ENCODE measurements around the gene ARSB. TPM values are rescaled to one million over a fixed set of nuclear protein-coding genes. Genes with fewer than 3 reads are reported as not detected.

Gene ARSB
- total and polyA plus RNA-seq, 9 of the 15 experiments (the other 6 are each of a cell fraction or from before 2014, with no cell fraction given) = 0.52 to 4.6 (median 2.4) TPM

- Histone ChIP-seq H3K9ac (ENCODE audit: insufficient read depth in 1 of 2, low read depth in 2 of 2, low read length in 2 of 2) (no peak overlapping the region), H3K4me2 (ENCODE audit: insufficient read depth, low read length) (no peak overlapping the region), H2AFZ (ENCODE audit: low read depth, low read length) (no peak overlapping the region), H3K79me2 (ENCODE audit: control insufficient read depth, insufficient read depth, low read length) (no peaks in the 10 kb centered on the region), H3K9me3 (replicated peaks; ENCODE audit: control insufficient read depth, insufficient read depth, low read depth, low read length) (no peaks in the 10 kb centered on the region), H4K20me1 (replicated peaks; ENCODE audit: control insufficient read depth, insufficient read depth, low read length) (no peaks in the 10 kb centered on the region), H3K4me1 (replicated peaks in 1 of 2; ENCODE audit: control insufficient read depth in 2 of 2, insufficient read depth in 2 of 2, low read length in 2 of 2) (peaks cover 0 to 2% of the 10 kb centered on the region in 2 experiments; a peak in 3 of 5 replicates), H3K27ac (ENCODE audit: extremely low read depth, low read depth, low read length) (no peak overlapping the region), H3K9me1 (ENCODE audit: control insufficient read depth, insufficient read depth, low read length) (no peaks in the 10 kb centered on the region), H3K4me3 (no peak overlapping the region), H3K27me3 (ENCODE audit: control insufficient read depth in 2 of 2, insufficient read depth in 2 of 2, low read length in 2 of 2) (peaks cover 3 to 12% of the 10 kb centered on the region in 2 experiments; a peak in 4 of 5 replicates), H3K36me3 (ENCODE audit: control insufficient read depth, insufficient read depth, low read length) (no peaks in the 10 kb centered on the region)
- DNase-seq (ENCODE audit: extremely low read depth in 1 of 4, low spot score in 3 of 4) (no peak), ATAC-seq (no peak), FAIRE-seq (no peak)
- intact Hi-C loops (cut with micrococcal nuclease) (no loop called here), in situ Hi-C loops (cut with MboI) (no loop called here)
- ChIA-PET POLR2A (no interaction called here), CTCF (ENCODE audit: low intra/inter-chr PET ratio) (no interaction called here)
- BruUV-seq (replicated peaks) = no TSS peak
- WGBS (ENCODE audit: insufficient coverage, low coverage, missing lambda C conversion rate) = 9% methylated on average over 2 of the region's 2 CpGs
- TF ChIP-seq HDAC6 (IDR thresholded peaks at IDR 0.05; ENCODE audit: low read depth, low read length) = no peak
- TF ChIP-seq ZBTB17 (CRISPR knock-in tag; IDR thresholded peaks at IDR 0.05) = no peak
- TF ChIP-seq ZNF408 (CRISPR knock-in tag; IDR thresholded peaks at IDR 0.05; ENCODE audit: low read depth) = no peak
- no peak for TF ChIP-seq HMG20B (CRISPR knock-in tag; IDR thresholded peaks at IDR 0.05)
- TF ChIP-seq KLF13 (tag; IDR thresholded peaks at IDR 0.05; ENCODE audit: borderline replicate concordance, low read depth) = no peak
- no peak for TF ChIP-seq ZBTB7A (IDR thresholded peaks at IDR 0.05; ENCODE audit: borderline replicate concordance, control insufficient read depth, low read depth, low read length)
- TF ChIP-seq ATF3 (IDR thresholded peaks at IDR 0.05) = no peak
- TF ChIP-seq ATF3 (CRISPR knock-in tag; conservative IDR thresholded peaks at IDR 0.05) = no peak
- no peak for TF ChIP-seq DPF2 (IDR thresholded peaks at IDR 0.05)
- no peak for TF ChIP-seq EGR1 (conservative IDR thresholded peaks at IDR 0.05)
- no peak for TF ChIP-seq POLR3G (IDR thresholded peaks at IDR 0.05; ENCODE audit: extremely low read depth, insufficient read length, insufficient replicate concordance)
- TF ChIP-seq STAT5A (IDR thresholded peaks at IDR 0.05; ENCODE audit: borderline replicate concordance, low read length) = no peak
- TF ChIP-seq USF1 (CRISPR knock-in tag; IDR thresholded peaks at IDR 0.05) = no peak
- TF ChIP-seq MTA3 (IDR thresholded peaks at IDR 0.05; ENCODE audit: borderline replicate concordance) = no peak
- TF ChIP-seq CHD1 (IDR thresholded peaks at IDR 0.05; ENCODE audit: low read length) = no peak
- TF ChIP-seq ZEB2 (IDR thresholded peaks at IDR 0.05) = no peak
- TF ChIP-seq GMEB1 (CRISPR knock-in tag; IDR thresholded peaks at IDR 0.05) = no peak
- TF ChIP-seq SMARCC2 (IDR thresholded peaks at IDR 0.05; ENCODE audit: low read depth) = no peak
- TF ChIP-seq CCAR2 (IDR thresholded peaks at IDR 0.05; ENCODE audit: low read depth, low read length) = no peak
- TF ChIP-seq CREM (IDR thresholded peaks at IDR 0.05; ENCODE audit: low read depth) = no peak
Measured at GRCh38 chr5:78803941-78804340, 181.2 kb downstream of the ARSB start.

Data from K562 (cell line).